ENCODE results near the gene IL3RA. TPM values are rescaled to one million over a fixed set of nuclear protein-coding genes. Genes with fewer than 3 reads are reported as not detected.
"Not testable (repeated sequence)": the region's sequence is repeated elsewhere in the genome, so short reads cannot be mapped to it uniquely, and the experiment has no call there.

The IL3RA gene
- 5.7 TPM for total RNA-seq

DNA sequence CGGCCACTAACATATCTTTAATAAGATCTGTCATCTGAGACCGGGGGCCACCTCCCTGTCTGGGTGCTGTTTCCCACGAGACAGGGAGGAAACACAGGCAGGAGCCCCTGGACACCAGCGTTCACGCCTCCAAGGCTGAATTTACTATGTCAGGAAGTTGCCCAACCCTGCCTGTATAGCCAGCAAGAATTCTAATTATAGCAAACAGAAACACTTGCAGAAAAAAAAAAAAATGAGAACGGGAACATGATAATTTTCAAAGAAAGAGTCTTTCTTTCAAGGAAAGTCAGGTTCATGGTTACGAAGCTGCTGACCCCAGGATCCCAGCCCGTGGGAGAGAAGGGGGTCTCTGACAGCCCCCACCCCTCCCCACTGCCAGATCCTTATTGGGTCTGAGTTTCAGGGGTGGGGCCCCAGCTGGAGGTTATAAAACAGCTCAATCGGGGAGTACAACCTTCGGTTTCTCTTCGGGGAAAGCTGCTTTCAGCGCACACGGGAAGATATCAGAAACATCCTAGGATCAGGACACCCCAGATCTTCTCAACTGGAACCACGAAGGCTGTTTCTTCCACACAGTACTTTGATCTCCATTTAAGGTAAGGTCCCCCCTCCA is at the start of gene IL3RA:
TSS of gene IL3RA (plus strand) at position 455 of the 613 bp plus-strand sequence. CDS start 4,981 bp downstream, outside the sequence.
- no peak for DNase-seq

DNA sequence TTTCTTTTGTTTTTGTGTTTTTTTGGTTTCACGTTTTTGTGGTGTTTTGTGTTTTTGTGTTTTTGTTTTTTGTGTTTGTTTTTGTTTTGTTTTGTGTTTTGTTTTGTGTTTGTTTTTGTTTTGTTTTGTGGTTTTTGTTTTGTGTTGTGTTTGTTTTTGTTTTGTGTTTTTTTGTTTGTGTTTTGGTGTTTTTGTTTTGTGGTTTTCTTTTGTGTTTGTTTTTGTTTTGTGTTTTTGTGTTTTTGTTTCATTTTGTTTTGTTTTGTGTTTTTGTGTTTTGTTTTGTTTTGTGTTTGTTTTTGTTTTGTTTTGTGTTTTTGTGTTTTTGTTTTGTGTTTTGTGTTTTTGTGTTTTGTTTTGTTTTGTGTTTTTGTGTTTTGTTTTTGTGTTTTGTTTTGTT is 47.0 kb upstream of the IL3RA start:
- no peak for DNase-seq

DNA sequence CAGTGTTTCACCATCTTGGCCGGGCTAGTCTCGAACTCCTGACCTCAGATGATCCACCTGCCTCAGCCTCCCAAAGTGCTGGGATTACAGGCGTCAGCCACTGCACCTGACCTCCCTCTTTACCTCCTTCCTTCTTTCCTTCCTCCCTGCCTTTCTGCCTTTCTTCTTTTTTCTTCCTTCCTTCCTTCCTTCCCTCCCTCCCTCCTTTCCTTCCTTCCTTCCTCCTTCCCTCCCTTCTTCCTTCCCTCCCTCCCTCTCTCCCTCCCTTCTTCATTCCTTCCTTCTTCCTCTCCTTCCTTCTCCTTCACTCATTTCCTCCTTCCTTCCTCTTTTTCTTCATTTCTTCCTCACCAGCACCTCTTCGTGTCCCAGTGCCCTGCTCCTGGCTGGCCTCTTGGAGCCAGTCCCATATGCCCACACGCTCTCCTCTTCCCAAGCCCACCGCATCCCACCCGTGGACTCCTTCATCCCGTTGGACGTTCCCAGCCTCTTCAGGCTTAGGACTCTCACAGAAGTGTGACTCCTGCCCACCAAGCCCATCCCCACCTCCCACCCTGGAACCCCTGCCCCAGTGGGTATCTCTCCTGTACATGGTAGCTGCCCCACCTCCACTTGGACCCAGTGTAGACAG is 45.4 kb upstream of the IL3RA start:
- DNase-seq = no peak

DNA sequence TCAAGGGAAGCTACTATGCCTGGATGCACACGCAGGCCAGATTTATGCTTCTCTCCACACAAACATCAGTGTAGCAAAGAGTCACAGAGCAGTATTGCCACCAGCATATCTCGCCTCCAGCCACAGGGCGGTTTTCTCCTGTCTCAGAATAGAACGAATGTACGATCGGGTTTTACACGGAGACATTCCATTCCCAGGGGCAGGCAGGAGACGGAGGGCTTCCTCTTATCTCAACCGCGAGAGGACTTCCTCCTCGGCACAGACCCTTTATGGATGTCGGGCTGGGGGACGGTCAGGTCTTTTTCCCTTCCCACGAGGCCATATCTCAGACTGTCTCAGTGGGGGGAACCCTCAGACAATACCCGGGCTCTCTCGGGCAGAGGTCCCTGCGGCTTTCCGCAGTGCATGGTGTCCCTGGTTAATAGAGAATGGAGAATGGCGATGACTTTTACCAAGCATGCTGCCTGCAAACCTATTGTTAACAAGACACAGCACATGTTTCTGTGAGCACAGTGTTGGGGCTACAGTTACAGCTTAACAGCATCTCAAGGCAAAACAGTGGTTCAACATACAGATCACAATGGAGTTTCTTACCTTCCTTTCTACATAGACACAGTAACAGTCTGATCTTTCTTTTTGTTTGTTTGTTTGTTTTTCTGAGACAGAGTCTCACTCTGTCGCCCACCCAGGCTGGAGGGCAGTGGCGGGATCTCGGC is 43.9 kb upstream of the IL3RA start:
- no peak for DNase-seq

DNA sequence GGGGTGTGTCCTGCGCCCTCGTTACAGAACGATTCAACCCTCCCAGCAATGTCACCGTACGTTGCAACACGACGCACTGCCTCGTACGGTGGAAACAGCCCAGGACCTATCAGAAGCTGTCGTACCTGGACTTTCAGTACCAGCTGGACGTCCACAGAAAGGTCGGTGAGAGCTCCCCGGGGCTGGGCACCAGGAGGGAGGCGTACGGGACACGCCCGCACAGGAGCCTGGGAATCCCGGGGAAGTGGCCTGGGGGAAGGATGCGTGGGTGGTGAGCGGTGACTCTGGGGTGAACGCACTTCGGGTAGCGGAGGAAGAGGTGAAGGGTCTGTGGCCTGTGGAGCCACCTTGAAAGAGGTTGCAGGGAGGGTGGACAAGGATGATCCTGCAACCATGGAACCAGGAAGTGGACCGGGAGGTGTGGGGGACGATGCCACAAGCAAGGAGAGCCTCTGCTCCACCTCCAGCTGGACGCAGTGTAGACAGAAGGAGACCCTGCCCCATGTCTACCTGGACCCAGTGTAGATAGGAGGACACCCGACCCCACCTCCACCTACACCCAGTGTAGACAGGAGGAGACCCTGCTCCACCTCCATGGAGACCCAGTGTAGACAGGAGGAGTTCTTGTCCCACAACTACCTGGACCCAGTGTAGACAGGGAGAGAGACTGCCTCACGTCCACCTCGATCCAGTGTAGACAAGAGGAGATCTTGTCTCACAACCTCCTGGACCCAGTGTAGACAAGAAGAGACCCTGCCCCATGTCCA is 42.1 kb upstream of the IL3RA start:
- no peak for DNase-seq

DNA sequence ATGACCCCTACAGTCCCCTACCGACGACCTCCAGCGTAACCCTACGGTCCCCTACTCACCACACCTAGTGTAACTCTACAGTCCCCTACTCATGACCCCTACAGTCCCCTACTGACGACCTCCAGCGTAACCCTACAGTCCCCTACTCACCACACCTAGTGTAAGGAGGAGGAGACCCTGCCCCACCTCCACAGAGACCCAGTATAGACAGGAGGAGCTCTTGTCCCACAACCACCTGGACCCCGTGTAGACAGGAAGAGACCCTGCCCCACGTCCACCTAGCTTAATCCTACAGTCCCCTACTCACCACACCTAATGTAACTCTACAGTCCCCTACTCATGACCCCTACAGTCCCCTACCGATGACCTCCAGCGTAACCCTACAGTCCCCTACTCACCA is 41.0 kb upstream of the IL3RA start:
- DNase-seq = no peak

DNA sequence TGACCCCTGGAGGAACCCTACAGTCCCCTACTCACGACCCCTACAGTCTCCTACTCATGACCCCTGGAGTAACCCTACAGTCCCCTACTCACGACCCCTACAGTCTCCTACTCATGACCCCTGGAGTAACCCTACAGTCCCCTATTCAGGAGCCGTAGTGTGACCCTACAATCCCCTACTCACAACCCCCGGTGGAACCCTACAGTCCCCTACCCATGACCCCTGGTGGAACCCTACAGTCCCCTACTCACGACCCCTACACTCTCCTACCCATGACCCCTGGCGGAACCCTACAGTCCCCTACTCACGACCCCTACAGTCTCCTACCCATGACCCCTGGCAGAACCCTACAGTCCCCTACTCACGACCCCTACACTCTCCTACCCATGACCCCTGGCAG is 39.0 kb upstream of the IL3RA start:
- not testable (repeated sequence) for DNase-seq

DNA sequence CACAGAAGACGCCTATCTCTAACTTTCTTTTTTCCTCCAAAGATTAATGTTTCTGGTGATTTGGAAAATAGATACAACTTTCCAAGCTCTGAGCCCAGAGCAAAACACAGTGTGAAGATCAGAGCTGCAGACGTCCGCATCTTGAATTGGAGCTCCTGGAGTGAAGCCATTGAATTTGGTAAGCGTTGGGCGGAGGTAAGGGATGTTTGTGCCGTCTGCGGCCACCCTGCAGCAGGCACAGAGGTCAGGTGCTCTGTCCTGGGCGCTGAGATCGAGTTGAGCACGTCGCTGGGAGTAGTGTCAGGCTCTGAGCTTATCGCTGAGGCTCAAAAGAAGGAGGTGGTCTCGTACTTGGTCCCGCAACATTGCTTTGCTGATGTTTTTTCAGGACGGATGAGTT is 36.1 kb upstream of the IL3RA start:
- no peak for DNase-seq

DNA sequence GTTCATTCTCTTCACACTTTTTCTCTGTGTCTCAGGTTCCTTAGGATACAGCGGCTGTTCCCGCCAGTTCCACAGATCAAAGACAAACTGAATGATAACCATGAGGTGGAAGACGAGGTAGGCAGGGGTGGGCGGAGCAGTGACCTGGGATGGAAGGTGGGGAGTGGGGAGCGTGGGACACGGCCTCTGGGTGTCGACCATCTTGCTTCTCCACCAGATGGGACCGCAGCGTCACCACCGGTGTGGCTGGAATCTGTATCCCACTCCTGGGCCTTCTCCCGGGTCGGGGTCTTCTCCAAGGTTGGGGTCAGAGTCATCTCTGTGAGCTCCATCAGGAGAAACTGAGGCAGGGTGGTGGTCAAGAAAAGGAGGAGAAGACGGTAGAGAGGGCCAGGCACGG is 31.2 kb upstream of the IL3RA start:
- no peak for DNase-seq

DNA sequence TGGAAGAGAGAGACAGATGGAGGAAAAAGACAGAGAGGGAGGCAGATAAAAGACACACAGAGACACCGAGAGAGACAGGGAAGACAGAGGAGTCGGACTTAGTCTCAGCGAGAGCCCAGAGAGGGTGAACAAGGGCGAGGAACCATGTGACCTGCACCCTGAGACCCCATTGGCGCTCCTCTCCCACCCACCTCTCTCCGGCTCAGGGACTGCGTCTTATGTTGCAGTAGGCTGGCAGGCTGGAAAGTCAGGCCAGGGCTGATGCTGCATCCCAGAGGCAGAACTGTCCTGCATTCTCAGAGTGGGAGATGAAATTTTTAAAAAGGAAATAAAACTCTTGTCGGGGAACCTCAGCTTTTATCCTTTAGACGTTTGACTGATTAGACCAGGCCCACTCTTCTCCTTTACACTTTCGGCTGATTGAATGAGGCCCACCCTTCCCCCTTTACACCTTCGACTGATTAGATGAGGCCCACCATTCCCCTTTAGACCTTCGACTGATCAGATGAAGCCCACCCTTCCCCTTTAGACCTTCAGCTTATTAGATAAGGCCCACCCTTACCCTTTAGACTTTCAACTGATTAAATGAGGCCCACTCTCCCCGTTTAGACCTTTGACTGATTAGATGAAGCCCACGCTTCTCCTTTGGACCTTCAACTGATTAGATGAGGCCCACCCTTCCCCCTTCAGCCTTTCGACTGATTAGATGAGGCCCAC is 29.5 kb upstream of the IL3RA start:
- no peak for DNase-seq

DNA sequence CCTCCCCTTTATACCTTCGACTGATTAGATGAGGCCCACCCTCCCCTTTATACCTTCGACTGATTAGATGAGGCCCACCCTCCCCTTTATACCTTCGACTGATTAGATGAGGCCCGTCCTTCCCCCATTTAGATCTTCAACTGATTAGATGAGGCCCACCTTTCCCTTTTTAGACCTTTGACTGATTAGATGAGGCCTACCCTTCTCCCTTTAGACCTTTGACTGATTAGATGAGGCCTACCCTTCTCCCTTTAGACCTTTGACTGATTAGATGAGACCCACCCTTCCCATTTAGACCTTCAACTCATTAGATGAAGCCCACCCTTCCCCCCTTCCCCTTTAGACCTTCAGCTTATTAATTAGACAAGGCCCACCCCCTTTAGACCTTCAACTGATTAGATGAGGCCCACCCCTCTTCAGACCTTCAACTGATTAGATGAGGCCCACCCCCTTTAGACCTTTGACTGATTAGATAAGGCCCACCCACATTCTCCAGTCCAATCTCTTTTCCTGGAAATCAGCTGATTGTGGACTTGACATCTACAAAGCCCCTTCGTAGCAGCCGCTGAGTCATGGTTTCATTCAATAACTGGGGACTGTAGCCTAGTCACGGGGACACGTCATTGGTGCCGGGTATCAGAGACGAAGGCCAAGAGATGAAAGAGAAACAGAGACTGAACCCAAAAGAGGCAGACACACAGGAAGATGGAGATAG is 28.8 kb upstream of the IL3RA start:
- DNase-seq = no peak

DNA sequence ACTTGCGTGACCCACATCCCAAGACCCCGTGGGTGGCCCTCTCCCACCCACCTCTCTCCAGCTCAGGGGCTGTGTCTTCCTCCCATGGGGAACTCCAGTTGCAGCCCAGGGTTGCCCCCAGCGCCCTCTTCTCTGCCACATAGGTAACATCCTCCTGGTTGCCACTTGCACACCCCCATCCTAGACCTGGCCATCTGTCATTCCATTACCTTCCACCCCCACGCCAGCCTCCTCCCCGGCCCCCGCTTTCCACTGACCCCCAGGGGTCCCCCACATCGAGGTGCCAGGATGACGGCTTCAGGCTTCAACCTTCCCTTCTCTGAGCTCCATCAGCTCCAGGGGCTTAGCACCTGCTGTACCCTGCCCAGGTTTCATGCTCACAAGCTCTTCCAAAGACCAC is 28.1 kb upstream of the IL3RA start:
- DNase-seq = no peak

DNA sequence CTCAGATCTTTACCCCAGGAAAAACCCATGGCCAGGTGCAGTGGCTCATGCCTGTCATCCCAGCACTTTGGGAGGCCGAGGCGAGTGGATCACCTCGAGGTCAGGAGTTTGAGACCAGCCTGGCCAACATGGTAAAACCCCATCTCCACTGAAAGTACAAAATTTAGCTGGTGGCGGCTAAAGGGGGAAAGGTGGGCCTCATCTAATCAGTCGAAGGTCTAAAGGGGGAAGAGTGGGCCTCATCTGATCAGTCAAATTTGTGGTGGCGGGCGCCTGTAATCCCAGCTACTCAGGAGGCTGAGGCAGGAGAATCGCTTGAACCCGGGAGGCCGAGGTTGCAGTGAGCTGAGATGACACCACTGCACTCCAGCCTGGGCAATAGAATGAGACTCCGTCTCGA is 27.7 kb upstream of the IL3RA start:
- not testable (repeated sequence) for DNase-seq

DNA sequence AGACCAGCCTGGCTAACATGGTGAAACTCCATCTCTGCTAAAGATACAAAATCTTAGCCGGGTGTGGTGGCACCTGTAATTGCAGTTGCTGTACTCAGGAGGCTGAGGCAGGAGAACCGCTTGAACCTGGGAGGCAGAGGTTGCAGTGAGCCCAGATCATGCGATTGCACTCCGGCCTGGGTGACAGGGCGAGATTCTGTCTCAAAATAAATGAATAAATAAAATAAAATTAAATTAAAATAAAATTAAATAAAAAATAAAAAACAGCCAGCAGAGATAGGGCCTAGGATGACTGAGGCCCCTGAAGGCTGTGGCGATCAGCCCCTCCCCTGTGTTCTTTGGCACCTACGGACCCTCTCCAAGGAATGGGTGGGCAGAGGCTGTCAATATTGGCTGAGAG is 22.8 kb upstream of the IL3RA start:
- DNase-seq = no peak

DNA sequence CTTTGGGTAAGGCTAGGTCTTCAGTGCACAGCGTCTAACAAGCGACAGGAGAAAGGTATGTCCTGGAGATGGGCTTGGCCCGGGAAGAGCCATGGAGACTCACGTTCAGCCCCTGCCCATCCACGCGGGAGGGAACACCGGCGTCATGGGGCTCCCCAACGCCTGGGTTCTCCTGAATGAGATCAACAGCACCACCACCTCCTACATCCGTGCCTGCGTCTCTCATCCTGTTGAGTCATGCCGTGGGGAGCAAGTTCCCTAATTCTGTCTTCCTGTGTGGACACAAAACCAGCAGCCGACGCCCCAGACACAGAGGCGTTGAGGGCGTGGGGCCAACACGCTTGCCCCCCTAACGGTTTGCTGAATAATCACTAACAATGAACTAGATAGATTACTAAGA is 20.1 kb upstream of the IL3RA start:
- DNase-seq = no peak

DNA sequence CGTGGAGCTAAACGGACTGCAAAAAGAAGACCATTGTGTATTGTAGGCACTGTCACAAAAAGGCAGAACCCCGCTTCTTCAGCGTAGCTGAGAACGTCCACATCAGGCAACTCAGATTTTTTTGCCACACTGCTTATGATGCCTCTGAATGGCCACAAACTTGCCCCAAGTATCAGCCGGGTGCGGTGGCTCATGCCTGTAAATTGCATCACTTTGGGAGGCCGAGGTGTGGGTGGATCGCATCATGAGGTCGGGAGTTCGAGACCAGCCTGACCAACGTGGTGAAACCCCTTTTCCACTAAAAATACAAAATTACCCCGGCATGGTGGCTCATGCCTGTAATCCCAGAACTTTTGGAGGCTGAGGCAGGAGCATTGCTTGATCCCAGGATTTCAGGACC is 14.9 kb upstream of the IL3RA start:
- no peak for DNase-seq

DNA sequence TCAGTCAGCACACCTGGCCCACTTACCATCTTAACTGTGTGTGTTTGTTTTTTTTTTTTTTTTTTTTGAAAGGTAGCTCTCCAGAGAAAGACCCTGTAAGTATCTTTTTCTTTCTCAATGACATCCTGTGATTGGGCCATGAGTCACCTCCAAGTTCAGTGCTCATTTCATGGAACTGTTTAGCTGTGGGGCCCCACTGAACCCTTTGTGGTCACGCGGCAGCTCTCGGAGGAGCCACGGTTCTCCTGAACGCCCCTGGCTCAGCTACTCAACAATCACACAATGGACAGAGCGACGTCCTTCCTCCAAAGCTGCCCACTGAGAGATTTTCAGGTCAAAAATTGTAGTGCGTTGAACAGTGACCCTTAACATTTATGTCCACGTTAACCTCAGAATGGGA is 14.2 kb upstream of the IL3RA start:
- no peak for DNase-seq

DNA sequence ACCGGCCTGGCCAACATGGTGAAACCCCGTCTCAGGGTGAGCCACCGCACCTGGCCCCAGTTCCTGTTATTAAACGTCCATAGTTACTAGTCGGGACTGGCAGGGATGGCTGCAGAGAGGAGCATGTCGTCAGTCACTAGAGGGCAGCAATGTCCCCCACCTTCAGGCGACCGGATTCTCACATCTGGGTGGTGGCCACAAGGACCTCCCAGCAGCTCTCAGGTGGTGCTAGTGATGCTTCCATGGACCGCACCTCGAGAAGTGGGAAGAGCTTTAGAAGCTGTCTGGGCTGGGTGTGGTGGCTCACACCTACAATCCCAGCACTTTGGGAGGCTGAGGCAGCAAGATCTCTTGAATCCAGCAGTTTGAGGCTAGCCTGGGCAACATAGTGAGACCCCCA is 13.3 kb upstream of the IL3RA start:
- no peak for DNase-seq

DNA sequence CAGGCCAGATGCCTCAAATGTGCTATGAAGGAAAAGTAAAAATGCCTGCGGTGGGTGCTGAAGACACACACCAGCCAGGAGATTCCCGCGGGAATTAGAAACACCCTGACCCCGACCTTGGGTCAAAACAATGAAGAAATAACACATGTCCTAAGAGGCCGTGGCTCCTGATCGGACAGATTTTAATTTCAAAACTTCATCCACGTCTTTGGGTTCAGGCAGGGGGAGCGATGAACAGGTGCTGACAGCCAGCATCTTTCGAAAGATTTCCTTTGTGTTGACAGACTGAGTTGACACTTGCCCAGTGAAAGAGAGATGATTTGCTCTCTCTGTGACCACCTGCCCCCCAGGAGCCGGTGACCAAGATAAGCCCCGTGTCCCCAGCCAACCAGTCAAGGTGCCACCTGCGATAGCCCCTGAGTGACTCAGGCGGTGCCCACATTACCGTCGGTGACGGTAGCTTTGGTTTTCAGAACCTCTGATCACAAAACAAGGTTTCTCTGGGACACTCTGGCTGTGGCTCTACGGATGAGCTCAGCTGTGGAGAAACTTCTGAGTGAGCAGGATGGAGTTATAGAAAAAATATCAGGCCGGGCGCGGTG is 11.0 kb upstream of the IL3RA start:
- DNase-seq = no peak

DNA sequence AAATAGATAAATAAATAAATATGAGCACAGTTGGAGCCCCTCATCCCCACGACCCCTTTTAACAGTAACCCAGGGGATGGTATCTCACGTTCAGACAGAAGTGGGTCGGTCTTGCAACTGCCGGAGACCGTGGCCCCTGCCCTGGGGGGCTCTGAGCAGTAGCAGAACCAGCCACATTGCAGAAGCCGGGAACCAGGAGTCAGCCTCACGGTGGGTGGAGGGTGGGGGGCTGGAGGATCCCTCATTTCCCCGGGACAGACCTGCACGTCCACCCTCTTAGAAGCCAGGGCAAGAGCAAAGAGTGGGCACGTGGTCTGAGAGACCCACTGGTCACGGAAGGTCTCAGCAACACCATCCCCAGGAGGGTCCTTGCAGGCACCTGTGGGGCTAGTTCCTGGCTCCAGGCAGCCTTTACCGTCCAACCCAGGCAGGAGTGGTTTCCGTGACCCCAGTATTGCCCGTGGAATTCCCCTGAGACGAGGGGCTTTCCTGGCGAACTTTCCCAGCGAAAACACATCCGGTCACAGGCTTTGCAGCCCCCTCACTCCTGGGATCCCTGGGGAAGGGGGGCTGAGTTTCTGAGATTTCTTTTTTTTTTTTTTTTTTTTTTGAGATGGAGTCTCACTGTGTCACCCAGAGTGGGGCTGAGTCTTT is 8.8 kb upstream of the IL3RA start:
- DNase-seq = no peak

DNA sequence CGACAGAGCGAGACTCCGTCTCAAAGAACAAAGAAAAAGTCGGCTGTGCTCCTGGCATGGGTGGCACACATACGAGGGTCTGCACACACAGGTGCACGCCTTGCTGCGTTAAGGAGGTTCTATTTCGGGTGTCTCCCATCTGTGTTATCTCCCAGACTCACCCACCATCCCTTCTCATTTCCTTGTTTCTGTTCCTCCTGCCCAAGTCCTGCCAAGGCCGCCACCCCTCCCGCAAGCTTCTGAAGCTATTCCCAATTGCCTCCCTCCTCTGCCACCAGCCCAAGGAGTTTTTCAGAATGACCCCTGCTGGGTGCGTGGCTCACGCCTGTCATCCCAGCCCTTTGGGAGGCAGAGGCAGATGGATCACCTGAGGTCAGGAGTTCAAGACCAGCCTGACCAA is 6.0 kb upstream of the IL3RA start:
- DNase-seq = no peak
